Measurements from ENCODE around the gene AUTS2.

The AUTS2 gene

GRCh38 chr7:69654849-69655707 is 56.8 kb downstream of the AUTS2 start:
- DNase-seq = no peak

DNA sequence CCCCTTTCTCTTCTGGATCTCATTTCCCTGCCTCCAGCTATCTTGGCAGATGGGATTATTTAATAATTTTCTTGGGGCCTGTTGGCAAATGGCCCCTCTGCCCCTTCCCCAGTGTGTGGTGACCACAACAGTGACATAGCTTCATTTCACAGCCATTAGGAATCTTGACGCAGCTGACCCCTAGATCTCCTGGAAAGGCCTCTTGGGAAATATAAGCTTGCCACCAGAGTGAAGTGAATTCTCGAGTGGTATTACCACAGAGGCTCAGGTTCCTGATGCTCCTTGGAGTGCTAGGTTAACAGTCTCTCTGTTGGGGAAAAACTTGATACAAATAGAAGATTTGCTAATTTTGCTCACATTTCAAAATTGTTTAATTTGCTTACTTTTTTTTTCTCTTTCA is 57.8 kb downstream of the AUTS2 start:
- DNase-seq = no peak

GRCh38 chr7:69656890-69657289 is 58.6 kb downstream of the AUTS2 start:
- no peak for DNase-seq

- DNase-seq = no peak
Measured at GRCh38 chr7:69657331-69657730, 59.1 kb downstream of the AUTS2 start.

- no peak for DNase-seq
Measured at GRCh38 chr7:69657985-69658384, 59.7 kb downstream of the AUTS2 start.

DNA sequence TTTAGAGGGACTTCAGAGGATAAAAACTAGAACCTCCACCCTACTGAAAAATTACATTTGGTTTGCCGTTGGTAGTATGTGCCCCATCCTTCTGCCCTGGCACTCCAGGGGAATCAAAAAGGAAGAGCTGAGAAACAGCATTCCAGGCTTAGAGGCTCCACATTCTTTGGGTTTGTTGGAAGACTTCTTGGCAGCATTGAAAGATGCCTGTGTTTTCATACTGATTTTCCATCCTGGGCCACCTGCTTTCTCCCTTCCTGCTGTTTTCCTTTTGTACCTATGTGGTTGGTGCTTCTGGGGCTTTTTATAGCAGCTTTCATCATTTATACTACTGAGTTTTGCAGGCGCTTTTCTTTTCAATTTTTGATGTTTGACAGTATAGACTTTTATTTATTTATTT is 61.7 kb downstream of the AUTS2 start:
- DNase-seq = no peak

DNA sequence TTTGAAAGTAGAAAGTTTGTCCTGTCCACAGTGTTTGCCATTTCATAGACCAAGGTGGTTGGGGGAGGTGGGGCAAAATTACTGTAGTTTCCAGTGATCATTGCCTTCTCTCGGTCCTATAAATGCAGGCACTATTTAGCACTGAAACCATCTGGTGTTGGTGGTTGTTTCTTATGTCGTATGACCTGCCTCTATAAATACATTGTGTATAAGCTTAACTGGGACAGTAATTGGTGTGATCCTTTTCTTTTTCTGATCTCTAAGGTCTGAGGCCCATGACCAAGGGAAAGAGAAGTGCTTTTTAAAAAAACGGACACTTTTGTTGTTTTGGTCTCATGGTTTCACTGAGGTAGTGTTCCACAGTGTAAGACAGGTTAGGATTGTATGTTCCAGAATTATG is 63.1 kb downstream of the AUTS2 start:
- no peak for DNase-seq

DNA sequence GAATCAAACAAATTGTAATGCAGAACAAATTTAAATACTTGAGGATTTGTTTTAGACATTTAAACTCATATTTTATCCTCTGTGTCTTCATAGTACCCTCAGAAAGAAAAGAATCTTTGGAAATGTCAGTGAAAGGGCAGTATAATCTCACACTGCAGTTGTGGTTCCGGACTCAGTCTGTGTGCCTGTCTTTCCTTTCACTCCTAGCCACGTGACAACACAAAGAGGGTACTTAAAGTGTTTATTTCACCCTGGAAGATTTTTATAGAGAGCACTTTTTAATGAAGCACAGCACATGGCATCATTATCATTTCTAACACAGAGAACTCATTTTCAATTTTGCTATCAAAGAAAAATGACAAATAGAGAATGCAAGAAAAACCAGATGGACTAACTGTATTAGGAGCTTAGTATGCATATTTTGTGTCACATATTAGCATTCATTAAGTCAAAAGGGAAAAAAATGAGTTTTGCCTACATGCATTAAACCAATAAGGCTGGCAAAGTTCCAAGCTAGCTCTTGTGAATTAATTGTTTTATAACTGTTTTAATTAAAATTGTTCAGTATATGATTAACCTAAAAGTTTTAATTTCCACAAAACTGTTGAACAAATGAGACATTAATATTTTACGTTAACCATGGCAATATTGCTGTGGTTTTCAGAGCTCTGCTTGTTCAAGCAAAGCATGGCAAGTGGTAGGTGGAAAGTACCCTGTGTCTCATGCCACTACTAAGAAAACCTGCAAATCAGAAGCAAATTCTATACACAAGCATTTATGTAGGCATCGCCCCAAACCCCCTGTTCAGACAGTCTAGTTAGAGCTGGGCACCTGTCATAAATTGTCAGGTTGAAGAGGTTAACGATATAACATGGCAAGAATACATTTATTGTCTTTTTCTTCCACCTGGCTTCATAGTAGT is 65.9 kb downstream of the AUTS2 start:
- no peak for DNase-seq

DNA sequence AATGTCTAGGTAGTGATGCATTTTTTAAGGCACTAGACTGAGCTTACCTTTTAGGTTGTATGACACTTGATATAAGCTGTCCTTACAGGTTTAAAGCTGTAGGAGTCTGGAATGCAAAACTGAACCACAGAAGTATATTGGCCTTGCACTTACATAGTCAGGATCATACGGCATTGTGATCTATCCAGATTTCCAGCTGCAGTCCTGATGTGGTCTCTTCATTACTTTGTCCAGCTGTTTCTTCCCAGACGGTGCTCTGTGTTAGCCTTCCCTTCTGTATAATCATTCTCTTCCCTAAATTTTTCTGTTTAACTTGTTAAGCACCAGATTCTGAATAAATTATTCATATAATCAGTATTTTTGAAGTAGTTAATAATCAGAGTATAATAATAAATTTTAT is 67.1 kb downstream of the AUTS2 start:
- no peak for DNase-seq

DNA sequence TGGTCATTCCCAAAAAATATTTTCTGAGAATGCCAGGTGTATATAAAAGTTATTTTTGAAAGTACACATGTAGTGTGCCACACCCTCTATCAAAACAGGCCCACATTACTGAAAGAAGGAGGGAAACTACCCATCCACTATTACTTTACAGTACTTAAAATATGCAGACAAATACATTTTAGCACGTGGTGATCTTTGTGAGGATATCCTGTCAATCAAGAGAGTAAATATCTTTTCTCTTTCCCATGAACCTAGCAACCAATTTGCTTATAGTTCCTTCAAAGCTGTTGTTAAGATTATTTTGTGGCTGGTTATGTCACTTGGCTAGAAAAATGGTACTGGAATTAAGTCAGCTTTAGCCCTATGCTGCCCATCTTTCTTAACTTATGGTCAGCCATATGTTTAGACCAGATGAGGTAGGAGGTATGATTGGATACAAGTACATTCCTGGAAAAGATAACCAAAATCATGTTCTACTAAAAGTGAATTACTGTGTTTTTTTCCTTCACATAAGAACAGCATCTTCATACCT is 70.1 kb downstream of the AUTS2 start:
- no peak for DNase-seq

DNA sequence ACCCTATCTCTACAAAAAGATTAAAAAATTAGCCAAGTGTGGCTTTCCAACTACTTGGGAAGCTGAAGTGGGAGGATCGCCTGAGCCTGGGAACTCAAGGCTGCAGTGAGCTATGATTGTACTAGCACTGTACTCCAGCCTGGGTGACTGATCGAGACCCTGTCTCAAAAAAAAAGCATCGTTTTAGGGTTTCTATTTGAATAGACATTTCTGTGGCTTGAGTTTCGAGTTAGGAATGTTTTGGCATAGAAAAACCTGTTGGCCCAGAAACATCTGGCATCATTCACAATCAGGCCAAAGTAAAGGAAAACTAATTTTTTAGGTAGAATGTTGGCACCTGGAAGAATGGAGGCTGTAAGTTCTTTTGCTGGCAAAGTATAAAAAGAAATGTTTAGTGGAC is 72.4 kb downstream of the AUTS2 start:
- no peak for DNase-seq

- DNase-seq = no peak
Measured at GRCh38 chr7:69673074-69673473, 74.8 kb downstream of the AUTS2 start.

DNA sequence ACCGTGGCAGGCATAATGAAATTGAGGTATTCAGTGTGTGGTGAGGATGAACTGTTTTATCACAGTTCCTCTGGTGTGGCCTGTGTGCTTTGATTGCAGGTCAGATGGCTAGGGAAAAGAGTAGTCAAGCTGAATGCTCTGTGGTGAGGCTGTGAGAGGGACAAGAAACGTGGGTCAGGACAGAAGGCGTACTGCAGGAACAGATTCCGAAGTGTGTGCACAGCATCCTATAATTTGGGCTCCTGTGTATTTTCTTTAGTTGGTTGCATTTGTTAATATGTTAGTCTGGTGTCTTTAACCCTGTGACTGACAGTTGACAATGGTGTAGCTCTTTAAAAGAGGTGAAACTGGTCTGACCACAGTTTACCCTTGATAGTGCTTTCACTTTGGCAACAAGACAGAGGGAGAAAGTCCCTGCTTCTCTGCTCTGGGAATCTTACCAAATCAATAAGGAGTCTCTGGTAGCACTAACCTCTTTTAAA is 76.5 kb downstream of the AUTS2 start:
- DNase-seq = no peak

- no peak for DNase-seq
Measured at GRCh38 chr7:69676247-69676646, 78.0 kb downstream of the AUTS2 start.

GRCh38 chr7:69677054-69677852 is 79.0 kb downstream of the AUTS2 start:
- no peak for DNase-seq

DNA sequence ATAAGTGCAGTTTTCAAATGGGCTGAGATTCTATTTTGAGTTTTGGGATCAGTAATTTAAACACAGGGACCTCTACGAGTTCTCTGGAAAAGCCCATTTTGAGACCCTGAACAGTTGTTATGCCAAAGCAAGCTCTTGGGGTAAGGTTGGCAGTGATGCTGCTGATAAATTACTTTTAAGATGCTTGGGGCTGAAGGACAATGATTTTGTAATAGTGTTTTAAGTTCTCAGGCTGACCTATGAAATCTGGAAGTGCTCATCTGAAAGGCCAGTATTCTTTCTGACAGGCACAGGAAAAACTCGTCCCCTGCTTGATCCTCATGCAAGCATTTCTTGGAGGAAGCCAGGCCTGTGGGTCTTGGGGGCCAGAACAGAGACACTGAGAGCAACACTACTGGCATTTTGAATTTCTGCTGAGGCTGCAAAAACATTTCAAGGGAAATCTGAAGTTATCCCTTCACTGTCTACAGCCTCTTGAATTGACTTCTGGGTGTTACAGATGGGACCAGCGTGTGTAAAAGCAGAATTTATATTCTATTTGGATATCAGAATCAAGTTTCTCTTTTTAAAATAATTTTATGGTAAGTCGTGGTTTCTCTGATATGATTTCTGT is 79.7 kb downstream of the AUTS2 start:
- no peak for DNase-seq

- no peak for DNase-seq
Measured at GRCh38 chr7:69678494-69679187, 80.4 kb downstream of the AUTS2 start.

GRCh38 chr7:69681181-69681580 is 82.9 kb downstream of the AUTS2 start:
- DNase-seq = no peak

DNA sequence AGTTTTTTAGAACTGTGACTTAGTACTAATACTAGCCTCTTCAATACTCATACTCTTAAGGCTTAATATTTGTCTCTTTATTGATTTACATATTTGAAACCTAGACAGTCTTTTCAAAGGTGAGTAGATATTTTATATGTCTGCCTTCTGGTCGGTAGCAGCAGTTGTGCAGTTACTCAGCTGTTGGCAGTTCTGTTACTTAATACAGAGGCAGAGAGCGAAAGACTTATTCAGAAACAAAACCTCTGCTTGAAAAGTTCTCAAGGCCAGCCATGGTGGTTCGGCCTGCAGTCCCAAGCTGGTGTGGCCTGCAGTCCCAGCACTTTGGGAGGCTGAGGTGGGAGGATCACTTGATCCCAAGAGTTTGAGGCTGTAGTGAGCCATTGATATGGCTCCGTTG is 84.2 kb downstream of the AUTS2 start:
- DNase-seq = no peak

GRCh38 chr7:69683002-69683401 is 84.7 kb downstream of the AUTS2 start:
- peak in 2 of 51 donors; percentile 3 to 25 for DNase-seq

Data from hypothalamus (tissue), 51 donors.